Activated CD4-positive, alpha-beta T cell treated with anti-CD3 and anti-CD28 coated beads for 36 hours (primary cell): ENCODE data around the gene SMIM1. TPM values are rescaled to one million over a fixed set of nuclear protein-coding genes. Genes with fewer than 3 reads are reported as not detected.
A peak's percentile ranks its signal among the peaks of the same experiment; 100 is the strongest.

Experiments
- ATAC-seq: fragments of 200-7000 bp; cut with Tn5 transposase; one replicate; pipeline ENCODE4 v1.10.0; 2021; ENCODE audit warnings: mild to moderate bottlenecking, moderate library complexity
- CTCF ChIA-PET: fragments of 350-600 bp; sonication (Branson Sonifier 250); formaldehyde crosslinking; loops from one replicate; lab custom pipeline; 2021; ENCODE audit warnings: antibody characterized with exemption; lab: Charles Lee
- POLR2A ChIA-PET: fragments of 350-600 bp; sonication (Branson Sonifier 250); formaldehyde crosslinking; loops from one replicate; lab custom pipeline; 2021; ENCODE audit warnings: antibody characterized with exemption, inconsistent platforms; lab: Charles Lee
- DNase-seq: peaks from one replicate; pipeline ENCODE4 v3.0.0-alpha.2; 2020
- H3K27ac Mint-ChIP-seq: one replicate; pipeline ENCODE4 v1.8.0; 2021; ENCODE audit warnings: mixed read lengths
- H3K27me3 Mint-ChIP-seq: one replicate; pipeline ENCODE4 v1.8.0; 2021; ENCODE audit warnings: mixed read lengths
- H3K36me3 Mint-ChIP-seq: one replicate; pipeline ENCODE4 v1.8.0; 2021; ENCODE audit warnings: low read depth, mixed read lengths
- H3K4me1 Mint-ChIP-seq: one replicate; pipeline ENCODE4 v1.8.0; 2021; ENCODE audit warnings: mixed read lengths
- H3K4me3 Mint-ChIP-seq: one replicate; pipeline ENCODE4 v1.8.0; 2021; ENCODE audit warnings: mild to moderate bottlenecking, moderate library complexity, mixed read lengths
- H3K9me3 Mint-ChIP-seq: one replicate; pipeline ENCODE4 v1.8.0; 2021; ENCODE audit warnings: low read depth, mixed read lengths
- intact Hi-C, 2 experiments: fragments of 100-400 bp; cut with DNase I in 1 of 2; cut with micrococcal nuclease in 1 of 2; formaldehyde crosslinking; loops; one replicate each; pipeline versions ENCODE4 v1.14.2 to v1.15.1; 2022 to 2024; cut with DNase I, micrococcal nuclease
- total RNA-seq, 2 experiments: library from RNA; stranded (reverse); gene quantifications; one replicate each; pipeline ENCODE4 v1.2.3, GENCODE V29; 2021

Gene SMIM1
- total RNA-seq, 2 experiments from 2014 or later, result 3.0 to 4.2 TPM

- H3K9me3 Mint-ChIP-seq, result no peaks in the 10 kb centered on the region
- H3K36me3 Mint-ChIP-seq, result no peaks in the 10 kb centered on the region
- H3K27me3 Mint-ChIP-seq, result no peaks in the 10 kb centered on the region
- H3K27ac Mint-ChIP-seq, result no peak overlapping the region
- ATAC-seq (no peak), DNase-seq (no peak)
- intact Hi-C loops, result loop anchor here in 1 of 2 experiments (5.0 to 10.0 kb wide), 2 partner anchors 1129 to 1186 kb away; partner anchors contain the start of gene PRXL2B
- H3K4me3 Mint-ChIP-seq, result no peak overlapping the region
- H3K4me1 Mint-ChIP-seq, result peaks cover 10% of the 10 kb centered on the region
- ChIA-PET POLR2A (interaction anchor here (1.3 kb wide), 1 partner anchor 23 kb away, joined by 4 read pairs; the partner anchor contains the start of gene LRRC47), CTCF (interaction anchor here (0.7 to 1.1 kb wide), 2 partner anchors 20 to 46 kb away, joined by 3 read pairs; no protein-coding TSS in a partner anchor)
These were observed 1.2 kb downstream of the SMIM1 start for GRCh38 chr1:3773572-3774275.

- ChIA-PET CTCF (interaction anchor here (1.1 kb wide), 1 partner anchor 47 kb away, joined by 3 read pairs; no protein-coding TSS in a partner anchor), POLR2A (interaction anchor here (1.3 kb wide), 1 partner anchor 22 kb away, joined by 4 read pairs; the partner anchor contains the start of gene LRRC47)
- H3K4me3 Mint-ChIP-seq, result no peak overlapping the region
- H3K36me3 Mint-ChIP-seq, result no peaks in the 10 kb centered on the region
- no peaks in the 10 kb centered on the region for H3K27me3 Mint-ChIP-seq
- intact Hi-C loops, result loop anchor here in 1 of 2 experiments (5.0 to 10.0 kb wide), 2 partner anchors 1130 to 1187 kb away; partner anchors contain the start of gene PRXL2B
- ATAC-seq, result no peak
- no peak overlapping the region for H3K27ac Mint-ChIP-seq
- H3K9me3 Mint-ChIP-seq, result no peaks in the 10 kb centered on the region
- DNase-seq, result no peak
- peaks cover 10% of the 10 kb centered on the region for H3K4me1 Mint-ChIP-seq
These were observed 1.9 kb downstream of the SMIM1 start for GRCh38 chr1:3774276-3774945.

- no peak for DNase-seq
- peaks cover 10% of the 10 kb centered on the region for H3K4me1 Mint-ChIP-seq
- ATAC-seq, result no peak
- H3K36me3 Mint-ChIP-seq, result peaks cover 4% of the 10 kb centered on the region
- H3K27me3 Mint-ChIP-seq, result no peaks in the 10 kb centered on the region
- no peaks in the 10 kb centered on the region for H3K9me3 Mint-ChIP-seq
- ChIA-PET POLR2A (no interaction called here), CTCF (interaction anchor here (1.5 kb wide), 2 partner anchors 21 to 26 kb away, joined by 4 to 5 read pairs; partner anchors contain the start of gene LRRC47)
- no peak overlapping the region for H3K4me3 Mint-ChIP-seq
- H3K27ac Mint-ChIP-seq, result no peak overlapping the region
- intact Hi-C loops, result loop anchor here in 1 of 2 experiments (5.0 to 10.0 kb wide), 2 partner anchors 1130 to 1188 kb away; partner anchors contain the start of gene PRXL2B
These were observed 2.5 kb downstream of the SMIM1 start for GRCh38 chr1:3774946-3775489.

- ATAC-seq, result peak; percentile 46
- no peaks in the 10 kb centered on the region for H3K9me3 Mint-ChIP-seq
- CTCF ChIA-PET, result interaction anchor here (0.6 to 1.5 kb wide), 4 partner anchors 18 to 26 kb away, joined by 3 to 5 read pairs (median 4); partner anchors contain the start of gene LRRC47
- intact Hi-C loops, result loop anchor here in 1 of 2 experiments (1.0 to 10.0 kb wide), 3 partner anchors 21 to 1131 kb away; partner anchors contain the start of gene LRRC47
- peaks cover 9% of the 10 kb centered on the region for H3K36me3 Mint-ChIP-seq
- H3K27me3 Mint-ChIP-seq, result no peaks in the 10 kb centered on the region
- POLR2A ChIA-PET, result no interaction called here
- no peak overlapping the region for H3K4me3 Mint-ChIP-seq
- H3K4me1 Mint-ChIP-seq, result peaks cover 8% of the 10 kb centered on the region
- no peak overlapping the region for H3K27ac Mint-ChIP-seq
- peak; percentile 76 for DNase-seq
These were observed 3.1 kb downstream of the SMIM1 start for GRCh38 chr1:3775490-3776230.

- H3K36me3 Mint-ChIP-seq, result peaks cover 12% of the 10 kb centered on the region
- ATAC-seq (no peak), DNase-seq (no peak)
- intact Hi-C loops, result loop anchor here in 1 of 2 experiments (1.0 to 10.0 kb wide), 3 partner anchors 20 to 1132 kb away; partner anchors contain the start of gene LRRC47
- POLR2A ChIA-PET, result no interaction called here
- H3K27me3 Mint-ChIP-seq, result no peaks in the 10 kb centered on the region
- CTCF ChIA-PET, result interaction anchor here (0.6 to 1.5 kb wide), 3 partner anchors 19 to 25 kb away, joined by 3 to 5 read pairs (median 4); partner anchors contain the start of gene LRRC47
- no peak overlapping the region for H3K4me3 Mint-ChIP-seq
- H3K9me3 Mint-ChIP-seq, result no peaks in the 10 kb centered on the region
- H3K4me1 Mint-ChIP-seq, result peaks cover 7% of the 10 kb centered on the region
- H3K27ac Mint-ChIP-seq, result no peak overlapping the region
These were observed 3.8 kb downstream of the SMIM1 start for GRCh38 chr1:3776231-3776961.

- CTCF ChIA-PET, result interaction anchor here (1.1 to 2.3 kb wide), 3 partner anchors 9 to 19 kb away, joined by 3 to 6 read pairs (median 3); partner anchors contain the start of gene LRRC47
- Mint-ChIP-seq H3K27ac (no peak overlapping the region), H3K4me3 (no peak overlapping the region), H3K36me3 (peaks cover 19% of the 10 kb centered on the region), H3K9me3 (no peaks in the 10 kb centered on the region), H3K27me3 (no peaks in the 10 kb centered on the region), H3K4me1 (peaks cover 3% of the 10 kb centered on the region)
- intact Hi-C loops, result loop anchor here in 1 of 2 experiments (10.0 kb wide), 1 partner anchor 1132 kb away; no protein-coding TSS in a partner anchor
- POLR2A ChIA-PET, result no interaction called here
- ATAC-seq (no peak), DNase-seq (no peak)
These were observed 4.6 kb downstream of the SMIM1 start for GRCh38 chr1:3777078-3777547.

GRCh38 chr1:3777647-3778589, 5.4 kb downstream of the SMIM1 start:
- Mint-ChIP-seq H3K36me3 (peaks cover 24% of the 10 kb centered on the region), H3K4me3 (no peak overlapping the region), H3K27me3 (no peaks in the 10 kb centered on the region), H3K9me3 (no peaks in the 10 kb centered on the region), H3K27ac (no peak overlapping the region), H3K4me1 (peaks cover 3% of the 10 kb centered on the region)
- DNase-seq, result no peak
- CTCF ChIA-PET, result interaction anchor here (1.1 to 2.3 kb wide), 3 partner anchors 8 to 18 kb away, joined by 3 to 6 read pairs (median 3); partner anchors contain the start of gene LRRC47
- intact Hi-C loops, result loop anchor here in 1 of 2 experiments (10.0 kb wide), 1 partner anchor 1133 kb away; no protein-coding TSS in a partner anchor
- POLR2A ChIA-PET, result no interaction called here
- ATAC-seq, result no peak

GRCh38 chr1:3778590-3779264, 6.2 kb downstream of the SMIM1 start:
- ATAC-seq, result no peak
- ChIA-PET POLR2A (no interaction called here), CTCF (interaction anchor here (1.1 to 2.3 kb wide), 3 partner anchors 7 to 17 kb away, joined by 3 to 6 read pairs (median 3); partner anchors contain the start of gene LRRC47)
- intact Hi-C loops, result loop anchor here in 1 of 2 experiments (10.0 kb wide), 1 partner anchor 1134 kb away; no protein-coding TSS in a partner anchor
- no peaks in the 10 kb centered on the region for H3K9me3 Mint-ChIP-seq
- no peaks in the 10 kb centered on the region for H3K27me3 Mint-ChIP-seq
- no peak for DNase-seq
- no peak overlapping the region for H3K27ac Mint-ChIP-seq
- H3K36me3 Mint-ChIP-seq, result peaks cover 26% of the 10 kb centered on the region
- peaks cover 3% of the 10 kb centered on the region for H3K4me1 Mint-ChIP-seq
- H3K4me3 Mint-ChIP-seq, result no peak overlapping the region
